HepG2 (cell line): Measurements from ENCODE around the gene KIAA1328.

Experiments
- CBX5 ChIP-seq: sonication (generic); formaldehyde crosslinking; IDR thresholded peaks from 2 replicates; pipeline ENCODE4 v1.4.0; 2020; ENCODE audit warnings: missing genetic modification reagents, borderline replicate concordance
- POLR2A ChIP-seq, 2 experiments: IDR thresholded peaks; 2 replicates each; pipeline ENCODE4 v1.6.1; 2011; ENCODE audit warnings: low read depth in 2 of 2, low read length in 2 of 2, mild to moderate bottlenecking in 1 of 2, moderate library complexity in 1 of 2; ENCODE audit not compliant: insufficient read depth in 1 of 2
- RAD21 ChIP-seq: fragments of 450-650 bp; formaldehyde crosslinking; IDR thresholded peaks from 2 replicates; pipeline ENCODE4 v1.5.0; 2020; ENCODE audit warnings: mild to moderate bottlenecking
- TF ChIP-seq, protein P1 (sequence below): sonication (generic); formaldehyde crosslinking; IDR thresholded peaks from 2 replicates; pipeline ENCODE4 v1.8.1; 2022; ENCODE audit warnings: low read depth, mild to moderate bottlenecking, missing genetic modification reagents
- TF ChIP-seq, protein P2 (sequence below): sonication (generic); formaldehyde crosslinking; IDR thresholded peaks from 2 replicates; pipeline ENCODE4 v1.5.0; 2020; ENCODE audit warnings: mild to moderate bottlenecking, missing genetic modification reagents, moderate library complexity

DNA sequence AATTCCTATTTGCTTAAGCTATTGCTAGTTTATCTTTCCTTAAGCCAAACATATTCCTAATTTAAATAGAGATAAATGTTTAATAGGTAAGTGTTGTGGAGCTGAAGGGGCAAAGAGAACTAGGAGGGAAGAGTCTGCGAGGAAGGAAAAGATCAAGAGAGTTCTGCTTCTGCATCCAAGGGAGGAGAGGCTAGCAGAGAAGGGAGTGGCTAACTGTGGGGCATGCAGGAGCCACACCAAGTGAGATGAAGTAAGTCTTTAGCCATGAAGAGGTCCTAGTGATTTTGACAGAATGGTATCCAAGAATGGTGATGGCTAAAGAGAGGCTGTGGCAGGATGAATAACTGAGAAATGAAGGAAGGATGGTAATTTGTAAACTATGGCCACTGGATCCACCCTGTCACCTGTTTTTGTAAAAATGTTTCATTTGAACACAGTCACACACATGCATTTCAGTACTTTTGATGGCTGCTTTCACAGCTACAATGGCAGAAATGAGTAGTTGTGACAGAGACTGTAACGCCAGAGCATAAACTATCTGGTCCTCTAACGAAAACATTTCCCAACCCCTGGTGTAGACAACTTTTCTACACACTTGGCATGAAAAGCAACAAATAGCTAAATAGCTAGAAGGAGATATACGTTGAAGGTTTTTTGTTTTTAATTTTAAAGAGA, 15.7 kb upstream of the KIAA1328 start:
- TF ChIP-seq, protein P1, sequence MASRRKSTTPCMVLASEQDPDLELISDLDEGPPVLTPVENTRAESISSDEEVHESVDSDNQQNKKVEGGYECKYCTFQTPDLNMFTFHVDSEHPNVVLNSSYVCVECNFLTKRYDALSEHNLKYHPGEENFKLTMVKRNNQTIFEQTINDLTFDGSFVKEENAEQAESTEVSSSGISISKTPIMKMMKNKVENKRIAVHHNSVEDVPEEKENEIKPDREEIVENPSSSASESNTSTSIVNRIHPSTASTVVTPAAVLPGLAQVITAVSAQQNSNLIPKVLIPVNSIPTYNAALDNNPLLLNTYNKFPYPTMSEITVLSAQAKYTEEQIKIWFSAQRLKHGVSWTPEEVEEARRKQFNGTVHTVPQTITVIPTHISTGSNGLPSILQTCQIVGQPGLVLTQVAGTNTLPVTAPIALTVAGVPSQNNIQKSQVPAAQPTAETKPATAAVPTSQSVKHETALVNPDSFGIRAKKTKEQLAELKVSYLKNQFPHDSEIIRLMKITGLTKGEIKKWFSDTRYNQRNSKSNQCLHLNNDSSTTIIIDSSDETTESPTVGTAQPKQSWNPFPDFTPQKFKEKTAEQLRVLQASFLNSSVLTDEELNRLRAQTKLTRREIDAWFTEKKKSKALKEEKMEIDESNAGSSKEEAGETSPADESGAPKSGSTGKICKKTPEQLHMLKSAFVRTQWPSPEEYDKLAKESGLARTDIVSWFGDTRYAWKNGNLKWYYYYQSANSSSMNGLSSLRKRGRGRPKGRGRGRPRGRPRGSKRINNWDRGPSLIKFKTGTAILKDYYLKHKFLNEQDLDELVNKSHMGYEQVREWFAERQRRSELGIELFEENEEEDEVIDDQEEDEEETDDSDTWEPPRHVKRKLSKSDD (CRISPR knock-in tag), result no peak
- TF ChIP-seq CBX5 (CRISPR knock-in tag), result no peak
- no peak for TF ChIP-seq RAD21 (CRISPR knock-in tag)
- TF ChIP-seq, protein P2, sequence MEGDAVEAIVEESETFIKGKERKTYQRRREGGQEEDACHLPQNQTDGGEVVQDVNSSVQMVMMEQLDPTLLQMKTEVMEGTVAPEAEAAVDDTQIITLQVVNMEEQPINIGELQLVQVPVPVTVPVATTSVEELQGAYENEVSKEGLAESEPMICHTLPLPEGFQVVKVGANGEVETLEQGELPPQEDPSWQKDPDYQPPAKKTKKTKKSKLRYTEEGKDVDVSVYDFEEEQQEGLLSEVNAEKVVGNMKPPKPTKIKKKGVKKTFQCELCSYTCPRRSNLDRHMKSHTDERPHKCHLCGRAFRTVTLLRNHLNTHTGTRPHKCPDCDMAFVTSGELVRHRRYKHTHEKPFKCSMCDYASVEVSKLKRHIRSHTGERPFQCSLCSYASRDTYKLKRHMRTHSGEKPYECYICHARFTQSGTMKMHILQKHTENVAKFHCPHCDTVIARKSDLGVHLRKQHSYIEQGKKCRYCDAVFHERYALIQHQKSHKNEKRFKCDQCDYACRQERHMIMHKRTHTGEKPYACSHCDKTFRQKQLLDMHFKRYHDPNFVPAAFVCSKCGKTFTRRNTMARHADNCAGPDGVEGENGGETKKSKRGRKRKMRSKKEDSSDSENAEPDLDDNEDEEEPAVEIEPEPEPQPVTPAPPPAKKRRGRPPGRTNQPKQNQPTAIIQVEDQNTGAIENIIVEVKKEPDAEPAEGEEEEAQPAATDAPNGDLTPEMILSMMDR (CRISPR knock-in tag), result no peak
- TF ChIP-seq POLR2A (IDR thresholded peaks at IDR 0.05; ENCODE audit: insufficient read depth in 1 of 2, low read depth in 2 of 2, low read length in 2 of 2), result no peak
